Activated effector memory CD4-positive, alpha-beta T cell treated with anti-CD3 and anti-CD28 coated beads, Interleukin-2, amount 50 U/mL, for 16 hours (primary cell): ENCODE results near the gene TMEM263.

ENCODE experiments used
- DNase-seq: peaks from one replicate; pipeline ENCODE4 v3.0.0-alpha.2; 2020

Gene TMEM263

DNA sequence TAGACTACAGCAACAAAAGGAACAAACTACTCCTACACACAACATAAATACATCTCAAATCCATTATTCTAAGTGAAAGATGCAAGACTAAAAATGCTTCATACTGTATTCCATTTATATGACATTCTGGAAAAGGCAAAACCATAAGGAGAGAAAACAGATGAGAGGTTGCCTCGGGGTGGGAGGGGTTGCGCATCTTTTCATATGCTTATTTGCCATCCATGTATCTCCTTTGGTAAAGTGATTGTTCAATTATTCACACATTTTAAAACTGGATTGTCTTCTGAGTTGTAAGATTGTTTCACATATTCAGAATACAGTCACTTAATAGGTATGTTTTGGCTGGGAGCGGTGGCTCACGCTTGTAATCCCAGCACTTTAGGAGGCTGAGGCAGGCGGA is 5.1 kb upstream of the TMEM263 start:
- no peak for DNase-seq

DNA sequence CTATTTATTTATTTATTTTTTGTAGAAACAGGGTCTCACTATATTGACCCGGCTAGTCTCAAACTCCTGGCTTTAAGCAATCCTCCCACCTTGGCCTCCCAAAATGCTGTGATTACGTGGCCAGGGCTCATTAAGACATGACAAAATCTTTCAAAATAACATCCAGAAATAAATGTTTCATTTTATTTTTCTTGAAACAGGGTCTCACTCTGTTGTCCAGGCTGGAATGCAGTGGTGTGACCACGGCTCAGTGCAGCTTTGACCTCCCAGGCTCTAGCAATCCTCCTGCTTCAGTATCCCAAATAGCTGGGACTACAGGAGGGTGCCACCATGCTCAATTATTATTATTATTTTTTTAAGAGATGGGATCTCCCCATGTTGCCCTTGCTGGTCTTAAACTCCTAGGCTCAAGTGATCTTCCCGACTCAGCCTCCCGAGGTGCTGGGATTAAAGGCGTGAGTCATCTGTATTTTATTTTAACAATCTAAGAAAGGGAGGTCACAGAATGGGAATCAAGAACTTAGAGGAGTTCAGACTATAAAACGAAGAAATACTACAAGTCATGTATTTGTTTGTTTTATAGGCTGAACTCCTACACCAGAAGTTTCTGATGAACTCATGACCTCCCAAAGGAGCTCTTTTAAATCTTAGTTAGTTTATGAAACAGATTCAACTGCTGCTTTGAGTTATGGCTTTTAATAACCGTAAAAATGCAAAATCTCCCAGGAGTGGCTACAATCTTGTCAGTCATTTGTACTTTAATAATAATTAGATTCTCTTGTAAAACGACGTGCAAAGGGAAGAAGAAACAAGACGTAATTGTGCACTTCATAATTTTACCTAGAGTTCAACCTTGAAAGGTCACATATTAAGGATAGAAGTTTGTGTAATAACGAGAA is 2.1 kb upstream of the TMEM263 start:
- DNase-seq, result no peak

GRCh38 chr12:106954462-106955376 is 988 bp upstream of the TMEM263 start:
- DNase-seq, result peak; percentile 70

GRCh38 chr12:106956048-106956578 is 406 bp downstream of the TMEM263 start:
- DNase-seq, result peak; percentile 84

- no peak for DNase-seq
Measured at GRCh38 chr12:106957583-106957982, 1.9 kb downstream of the TMEM263 start.

- DNase-seq, result no peak
Measured at GRCh38 chr12:106960443-106960842, 4.7 kb downstream of the TMEM263 start.

- DNase-seq, result no peak
Measured at GRCh38 chr12:106962286-106962685, 6.6 kb downstream of the TMEM263 start.

DNA sequence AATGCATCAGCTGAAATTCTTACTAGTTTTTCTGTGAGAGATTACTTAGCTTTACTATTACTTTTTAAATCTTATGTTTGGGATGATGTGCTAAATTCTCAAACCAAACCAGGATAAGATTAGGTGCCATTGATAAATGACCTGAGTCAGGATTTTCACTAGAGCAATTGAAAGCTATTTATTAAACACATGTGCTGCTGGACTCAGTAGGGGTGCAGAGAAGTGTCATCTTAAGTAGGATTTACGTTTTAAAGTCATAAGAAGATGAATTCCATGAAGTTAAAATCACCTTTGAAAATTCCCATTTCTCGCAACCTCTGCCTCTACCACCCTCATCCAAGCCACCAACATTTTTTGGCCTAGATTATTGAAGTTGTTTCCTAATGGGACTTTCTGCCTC is 8.8 kb downstream of the TMEM263 start:
- DNase-seq, result no peak

- no peak for DNase-seq
Measured at GRCh38 chr12:106971065-106971464, 15.4 kb downstream of the TMEM263 start.

- no peak for DNase-seq
Measured at GRCh38 chr12:106973545-106973944, 17.8 kb downstream of the TMEM263 start.

DNA sequence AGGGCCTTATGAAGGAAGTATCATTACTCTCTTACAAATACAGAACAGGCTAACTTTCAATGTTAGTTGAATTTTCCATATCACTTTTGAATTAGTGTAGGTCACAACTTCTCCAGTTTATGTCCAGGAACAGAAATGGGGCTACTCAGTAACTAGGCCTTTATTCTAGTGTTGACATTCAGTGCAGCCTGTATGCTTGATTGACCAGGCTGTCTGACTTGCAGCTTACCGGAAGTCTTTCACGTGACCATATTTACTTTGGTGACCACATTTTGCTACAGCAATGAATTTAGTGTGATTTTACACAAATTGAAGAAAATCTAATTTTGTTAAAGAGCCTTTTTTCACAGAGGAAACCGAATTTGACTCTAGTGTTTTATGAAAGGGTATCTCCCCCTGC is 18.8 kb downstream of the TMEM263 start:
- no peak for DNase-seq

- no peak for DNase-seq
Measured at GRCh38 chr12:106975098-106975497, 19.4 kb downstream of the TMEM263 start.

GRCh38 chr12:106975993-106976658 is 20.4 kb downstream of the TMEM263 start:
- DNase-seq, result no peak

DNA sequence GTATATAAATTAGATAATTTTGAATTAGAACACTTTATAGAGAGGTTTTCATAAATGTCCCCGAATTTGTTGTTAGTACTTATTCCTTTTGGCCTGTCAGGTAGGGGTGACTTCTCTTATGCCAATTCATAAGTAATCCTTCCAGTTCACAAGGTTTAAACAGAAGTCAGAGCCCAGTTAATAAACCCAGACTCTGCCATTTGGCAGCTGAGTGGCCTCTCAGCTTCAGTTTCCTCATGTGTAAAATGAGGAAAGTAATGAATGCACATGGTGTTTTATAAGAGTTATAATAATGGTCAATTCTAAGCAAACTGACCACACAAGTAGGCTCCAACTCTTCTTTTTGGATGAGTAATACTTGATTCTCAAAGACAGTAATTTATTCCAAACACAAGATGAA is 21.0 kb downstream of the TMEM263 start:
- DNase-seq, result no peak

- DNase-seq, result no peak
Measured at GRCh38 chr12:106978035-106978800, 22.5 kb downstream of the TMEM263 start.

- no peak for DNase-seq
Measured at GRCh38 chr12:106980944-106981343, 25.2 kb downstream of the TMEM263 start.

- no peak for DNase-seq
Measured at GRCh38 chr12:106981788-106982187, 26.1 kb downstream of the TMEM263 start.

GRCh38 chr12:106982229-106982628 is 26.5 kb downstream of the TMEM263 start:
- no peak for DNase-seq

DNA sequence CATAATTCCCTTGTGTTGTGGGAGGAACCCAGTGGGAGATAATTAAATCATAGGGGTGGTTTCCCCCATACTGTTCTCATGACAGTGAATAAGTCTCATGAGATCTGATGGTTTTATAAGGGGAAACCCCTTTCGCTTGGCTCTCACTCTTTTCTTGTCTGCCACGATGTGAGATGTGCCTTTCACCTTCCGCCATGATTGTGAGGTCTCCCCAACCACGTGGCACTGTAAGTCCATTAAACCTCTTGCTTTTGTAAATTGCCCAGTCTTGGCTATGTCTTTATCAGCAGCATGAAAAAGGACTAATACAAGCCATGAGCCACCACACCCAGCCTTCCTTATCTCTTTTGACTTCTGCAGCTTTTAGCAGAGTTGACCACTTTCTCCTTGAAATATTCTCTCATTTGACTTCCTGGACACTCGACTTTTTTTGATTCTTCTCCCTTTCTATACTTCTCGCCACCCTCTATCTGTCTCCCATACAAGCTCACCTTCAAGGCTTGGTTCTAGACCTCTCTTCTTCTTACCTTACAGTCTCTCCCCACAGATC is 29.0 kb downstream of the TMEM263 start:
- no peak for DNase-seq

DNA sequence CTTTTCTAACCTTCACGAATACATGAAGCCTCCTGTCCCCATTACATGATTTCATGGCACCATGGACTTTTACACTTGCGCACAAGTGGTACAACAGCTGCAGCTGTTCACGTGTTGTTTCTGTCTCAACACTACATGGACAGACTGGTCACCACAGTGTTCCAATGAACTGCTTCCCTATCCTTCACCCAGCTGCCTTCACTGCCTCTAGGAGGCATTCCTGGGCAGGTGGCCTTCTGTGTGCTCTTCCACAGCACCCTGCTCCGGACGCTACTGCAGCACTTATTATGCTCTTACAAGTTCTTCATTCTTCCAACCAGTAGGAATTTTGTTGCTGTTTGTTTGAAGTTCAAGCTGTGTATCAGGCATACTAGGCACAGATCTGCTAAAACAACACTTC is 29.8 kb downstream of the TMEM263 start:
- no peak for DNase-seq

- no peak for DNase-seq
Measured at GRCh38 chr12:106986135-106986534, 30.4 kb downstream of the TMEM263 start.
